ENCODE measurements around the gene KPNA2. TPM values are rescaled to one million over a fixed set of nuclear protein-coding genes. Genes with fewer than 3 reads are reported as not detected.
"Not testable (repeated sequence)": the region's sequence is repeated elsewhere in the genome, so short reads cannot be mapped to it uniquely, and the experiment has no call there.

Gene KPNA2
- total and polyA plus RNA-seq, 2 of the 8 experiments (the other 6 are each of a cell fraction or from before 2014, with no cell fraction given): 413 to 612 TPM

DNA sequence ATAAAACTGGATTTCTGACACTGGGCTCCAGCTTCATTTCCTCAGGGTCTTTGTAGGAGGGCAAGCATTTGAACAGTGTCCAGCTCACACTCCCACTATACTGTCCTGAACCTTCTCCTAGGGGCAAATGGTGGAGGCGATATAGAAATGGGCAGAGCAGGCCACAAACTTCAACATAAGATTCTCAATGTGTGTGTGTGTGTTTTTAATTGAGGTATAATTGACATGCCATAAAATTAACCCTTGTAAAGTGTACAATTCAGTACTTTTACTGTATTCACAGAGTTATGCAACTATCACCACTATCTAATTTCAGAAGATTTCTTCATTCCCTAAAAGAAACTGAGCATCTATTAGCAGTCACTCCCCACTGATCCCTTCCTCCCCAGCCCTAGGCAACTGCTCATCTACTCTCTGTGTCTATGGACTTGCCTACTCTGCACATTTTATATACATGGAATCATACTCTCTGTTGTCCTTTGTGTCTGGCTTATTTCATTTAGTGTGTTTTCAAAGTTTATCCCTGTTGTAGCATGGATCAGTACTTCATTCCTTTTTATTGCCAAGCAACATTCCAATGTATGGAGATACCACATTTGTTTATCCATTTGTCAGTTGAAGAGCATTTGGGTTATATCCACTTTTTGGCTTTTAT is 40.5 kb downstream of the KPNA2 start:
- H2BK5ac ChIP-seq (ENCODE audit: low read depth, low read length); H3K14ac ChIP-seq (ENCODE audit: insufficient read length); H2AK5ac ChIP-seq (ENCODE audit: low read depth, low read length); H3K4ac ChIP-seq (replicated peaks; ENCODE audit: insufficient read length, low read depth, low read length); H2BK120ac ChIP-seq (replicated peaks; ENCODE audit: low read depth, low read length); H3K56ac ChIP-seq (replicated peaks; ENCODE audit: insufficient read length, low read depth, low read length); H3K18ac ChIP-seq (ENCODE audit: extremely low read depth, low read length); H3K4me1 ChIP-seq (replicated peaks in 1 of 4; ENCODE audit: control insufficient read depth in 3 of 4, insufficient read depth in 4 of 4, low read length in 3 of 4); H3K27ac ChIP-seq (ENCODE audit: low read depth, low read length); H4K8ac ChIP-seq (ENCODE audit: extremely low read depth, insufficient read depth, low read length); H3K9ac ChIP-seq (replicated peaks in 1 of 4; ENCODE audit: extremely low read depth in 1 of 4, low read depth in 3 of 4, low read length in 3 of 4); H2BK15ac ChIP-seq (ENCODE audit: low read length); H2AFZ ChIP-seq (ENCODE audit: low read length); H2BK20ac ChIP-seq (ENCODE audit: low read length); H3K36me3 ChIP-seq (ENCODE audit: control insufficient read depth in 2 of 4, insufficient read depth in 4 of 4, low read length in 3 of 4); H2BK12ac ChIP-seq (ENCODE audit: low read depth, low read length); H3K27me3 ChIP-seq (replicated peaks in 1 of 4; ENCODE audit: control insufficient read depth in 3 of 4, extremely low read depth in 1 of 4, insufficient read depth in 3 of 4, low read length in 3 of 4); H3K23me2 ChIP-seq (ENCODE audit: low read depth, low read length); H3K79me1 ChIP-seq (ENCODE audit: low read depth, low read length); H4K20me1 ChIP-seq (replicated peaks in 1 of 2; ENCODE audit: control insufficient read depth in 1 of 2, insufficient read depth in 2 of 2, low read length in 2 of 2); H3K4me2 ChIP-seq (ENCODE audit: insufficient read depth in 1 of 2, low read depth in 2 of 2, low read length in 2 of 2); POLR2A ChIA-PET (ENCODE audit: partially characterized antibody); H3K4me3 ChIP-seq (ENCODE audit: extremely low read depth in 1 of 4, insufficient read depth in 2 of 4, low read depth in 3 of 4, low read length in 4 of 4); H3K9me3 ChIP-seq (ENCODE audit: insufficient read depth in 2 of 2, low read depth in 1 of 2, low read length in 1 of 2); FAIRE-seq; H3K79me2 ChIP-seq (ENCODE audit: control insufficient read depth in 1 of 2, insufficient read depth in 2 of 2, low read length in 2 of 2); H3K23ac ChIP-seq (ENCODE audit: insufficient read length); DNase-seq (ENCODE audit: low read depth in 1 of 2, low spot score in 2 of 2); H4K5ac ChIP-seq (ENCODE audit: insufficient read length, low read depth, low read length); H4K91ac ChIP-seq (replicated peaks; ENCODE audit: insufficient read length, low read length): not testable (repeated sequence)
- 100% methylated on average over 1 of the region's 1 CpG; no CpG with 5 or more reads in 1 of the 2 experiments for WGBS, 2 experiments (ENCODE audit: extremely low coverage in 1 of 2, insufficient coverage in 1 of 2, insufficient read length in 1 of 2, insufficient replicate concordance in 2 of 2, low coverage in 1 of 2, low lambda C conversion rate in 2 of 2, missing lambda C conversion rate in 1 of 2)
- CTCF ChIA-PET (ENCODE audit: partially characterized antibody): interaction anchor here (0.9 kb wide), 1 partner anchor 13 kb away, joined by 3 read pairs; no protein-coding TSS in a partner anchor

DNA sequence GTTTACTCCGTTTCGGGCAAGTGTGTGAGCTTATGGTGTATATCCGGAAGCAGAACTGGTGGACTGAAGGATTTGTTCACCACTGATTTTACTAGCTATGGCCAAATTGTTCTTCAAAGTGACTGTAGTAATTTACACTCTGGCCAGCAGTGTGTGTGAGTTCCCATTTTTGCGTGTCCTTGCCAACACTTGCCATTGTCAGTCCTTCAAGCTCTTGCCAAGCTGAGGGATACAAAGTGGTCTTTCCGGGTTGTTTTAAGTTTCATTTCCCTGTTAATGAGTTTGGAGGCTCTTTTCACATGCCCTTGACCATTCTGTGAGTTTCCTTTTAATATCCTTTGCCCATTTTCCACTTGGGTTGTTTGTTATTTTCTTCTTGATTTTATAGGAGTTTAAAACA is 42.0 kb downstream of the KPNA2 start:
- H2BK5ac ChIP-seq (ENCODE audit: low read depth, low read length); H3K79me2 ChIP-seq (ENCODE audit: control insufficient read depth in 1 of 2, insufficient read depth in 2 of 2, low read length in 2 of 2); H3K14ac ChIP-seq (ENCODE audit: insufficient read length); H3K4ac ChIP-seq (replicated peaks; ENCODE audit: insufficient read length, low read depth, low read length); H3K27me3 ChIP-seq (replicated peaks in 1 of 4; ENCODE audit: control insufficient read depth in 3 of 4, extremely low read depth in 1 of 4, insufficient read depth in 3 of 4, low read length in 3 of 4); H4K5ac ChIP-seq (ENCODE audit: insufficient read length, low read depth, low read length); DNase-seq (ENCODE audit: low read depth in 1 of 2, low spot score in 2 of 2); H3K23me2 ChIP-seq (ENCODE audit: low read depth, low read length); H3K9ac ChIP-seq (replicated peaks in 1 of 4; ENCODE audit: extremely low read depth in 1 of 4, low read depth in 3 of 4, low read length in 3 of 4); H2BK20ac ChIP-seq (ENCODE audit: low read length); H4K91ac ChIP-seq (replicated peaks; ENCODE audit: insufficient read length, low read length); H2BK15ac ChIP-seq (ENCODE audit: low read length); H2BK120ac ChIP-seq (replicated peaks; ENCODE audit: low read depth, low read length); H3K56ac ChIP-seq (replicated peaks; ENCODE audit: insufficient read length, low read depth, low read length); H3K36me3 ChIP-seq (ENCODE audit: control insufficient read depth in 2 of 4, insufficient read depth in 4 of 4, low read length in 3 of 4); H3K79me1 ChIP-seq (ENCODE audit: low read depth, low read length); H3K23ac ChIP-seq (ENCODE audit: insufficient read length); H3K18ac ChIP-seq (ENCODE audit: extremely low read depth, low read length); FAIRE-seq; H2BK12ac ChIP-seq (ENCODE audit: low read depth, low read length); H4K20me1 ChIP-seq (replicated peaks in 1 of 2; ENCODE audit: control insufficient read depth in 1 of 2, insufficient read depth in 2 of 2, low read length in 2 of 2); H3K4me2 ChIP-seq (ENCODE audit: insufficient read depth in 1 of 2, low read depth in 2 of 2, low read length in 2 of 2); H3K4me1 ChIP-seq (replicated peaks in 1 of 4; ENCODE audit: control insufficient read depth in 3 of 4, insufficient read depth in 4 of 4, low read length in 3 of 4); H3K27ac ChIP-seq (ENCODE audit: low read depth, low read length); POLR2A ChIA-PET (ENCODE audit: partially characterized antibody); H4K8ac ChIP-seq (ENCODE audit: extremely low read depth, insufficient read depth, low read length); CTCF ChIA-PET (ENCODE audit: partially characterized antibody); H3K9me3 ChIP-seq (ENCODE audit: insufficient read depth in 2 of 2, low read depth in 1 of 2, low read length in 1 of 2); H3K4me3 ChIP-seq (ENCODE audit: extremely low read depth in 1 of 4, insufficient read depth in 2 of 4, low read depth in 3 of 4, low read length in 4 of 4); H2AK5ac ChIP-seq (ENCODE audit: low read depth, low read length); H2AFZ ChIP-seq (ENCODE audit: low read length): not testable (repeated sequence)
- 93% methylated on average over 5 of the region's 5 CpGs; no CpG with 5 or more reads in 1 of the 2 experiments for WGBS, 2 experiments (ENCODE audit: extremely low coverage in 1 of 2, insufficient coverage in 1 of 2, insufficient read length in 1 of 2, insufficient replicate concordance in 2 of 2, low coverage in 1 of 2, low lambda C conversion rate in 2 of 2, missing lambda C conversion rate in 1 of 2)

All from H1 (cell line).